HepG2 (cell line): ENCODE results near the gene CNN3. TPM values are rescaled to one million over a fixed set of nuclear protein-coding genes. Genes with fewer than 3 reads are reported as not detected.

Source experiments
- ATAC-seq: fragments of 200-7000 bp; cut with Tn5 transposase; 3 replicates; pipeline ENCODE4 v1.9.1; 2020; ENCODE audit warnings: mild to moderate bottlenecking, moderate library complexity
- BruUV-seq: library from RNA; stranded (reverse); fragments of 400-500 nt; replicated peaks from 2 replicates; lab custom pipeline; 2021; lab: Mats Ljungman, UMichigan
- CTCF ChIA-PET: fragments of 300-600 bp; formaldehyde crosslinking; extraction: SDS; loops from one replicate; lab custom pipeline; 2021; ENCODE audit warnings: low total read pairs, inconsistent platforms, low intra/inter-chr PET ratio; lab: Yijun Ruan, JAX
- POLR2A ChIA-PET: fragments of 350-600 bp; sonication (Branson Sonifier 250); formaldehyde crosslinking; loops from one replicate; lab custom pipeline; 2020; ENCODE audit warnings: antibody characterized with exemption, inconsistent platforms; lab: Yijun Ruan, JAX
- DNase-seq: peaks from one replicate; pipeline ENCODE4 v3.0.0-alpha.2; 2015; ENCODE audit warnings: low spot score
- FAIRE-seq: peaks from 3 replicates; lab custom pipeline; 2011; peaks lifted over from hg19 to GRCh38; lab: Jason Lieb, UNC
- H2AFZ ChIP-seq: one replicate; pipeline ENCODE4 v1.6.1; 2011; ENCODE audit warnings: low read length, inconsistent platforms
- H3K27ac ChIP-seq: fragments of 300-600 bp; 3 replicates; pipeline ENCODE4 v1.8.0; 2011; ENCODE audit warnings: mixed run types, mild to moderate bottlenecking, mixed read lengths, low read length, inconsistent platforms; ENCODE audit not compliant: insufficient read depth; ENCODE audit errors: extremely low read length
- H3K27me3 ChIP-seq, 2 experiments: fragments of 200-600 bp in 1 of 2; 2 replicates in 1 of 2; 3 replicates in 1 of 2; pipeline versions ENCODE4 v1.6.0 to v1.8.0; 2011; ENCODE audit warnings: low read length in 2 of 2, mild to moderate bottlenecking in 2 of 2, moderate library complexity in 2 of 2, inconsistent platforms in 1 of 2; ENCODE audit not compliant: insufficient read depth in 2 of 2, control insufficient read depth in 1 of 2
- H3K36me3 ChIP-seq, 2 experiments: fragments of 200-600 bp in 1 of 2; replicated peaks in 1 of 2; 2 replicates in 1 of 2; 3 replicates in 1 of 2; pipeline versions ENCODE4 v1.5.1 to v1.8.0; 2011; ENCODE audit warnings: low read length in 2 of 2, inconsistent platforms in 1 of 2; ENCODE audit not compliant: insufficient read depth in 2 of 2, control insufficient read depth in 1 of 2
- H3K4me1 ChIP-seq: 2 replicates; pipeline ENCODE4 v1.5.1; 2012; ENCODE audit warnings: low read length, inconsistent platforms; ENCODE audit not compliant: insufficient read depth
- H3K4me2 ChIP-seq: 2 replicates; pipeline ENCODE4 v1.6.0; 2011; ENCODE audit warnings: low read depth, low read length, inconsistent platforms
- H3K4me3 ChIP-seq, 3 experiments: fragments of 200-600 bp in 1 of 3; sonication (generic), shearing (Covaris generic) in 1 of 3; replicated peaks in 1 of 3; 2 replicates each; pipeline ENCODE4 v1.5.1; 2011 to 2016; ENCODE audit warnings: low read length in 3 of 3, inconsistent platforms in 2 of 3, low read depth in 2 of 3, mild to moderate bottlenecking in 2 of 3, control low read depth in 1 of 3, mixed read lengths in 1 of 3; ENCODE audit not compliant: insufficient read depth in 1 of 3
- H3K79me2 ChIP-seq: one replicate; pipeline ENCODE4 v1.6.1; 2011; ENCODE audit warnings: low read length, inconsistent platforms; ENCODE audit not compliant: insufficient read depth
- H3K9ac ChIP-seq: 2 replicates; pipeline ENCODE4 v1.6.0; 2011; ENCODE audit warnings: mild to moderate bottlenecking, low read depth, low read length, inconsistent platforms; ENCODE audit not compliant: insufficient read depth
- H3K9me3 ChIP-seq: 2 replicates; pipeline ENCODE4 v1.5.1; 2012; ENCODE audit warnings: mild to moderate bottlenecking, low read length
- H4K20me1 ChIP-seq: 2 replicates; pipeline ENCODE4 v1.6.0; 2011; ENCODE audit warnings: inconsistent platforms, mild to moderate bottlenecking, low read length, moderate library complexity; ENCODE audit not compliant: insufficient read depth
- GLI4 ChIP-seq: sonication (generic); formaldehyde crosslinking; IDR thresholded peaks from 2 replicates; pipeline ENCODE4 v1.5.1; 2020; ENCODE audit warnings: missing genetic modification reagents, mild to moderate bottlenecking, moderate library complexity, borderline replicate concordance
- HMG20B ChIP-seq: conservative IDR thresholded peaks from 2 replicates; pipeline ENCODE4 v1.6.1; 2016; ENCODE audit warnings: missing genetic modification reagents, missing compliant biosample characterization
- IKZF4 ChIP-seq: sonication (generic); formaldehyde crosslinking; IDR thresholded peaks from 2 replicates; pipeline ENCODE4 v1.5.1; 2020; ENCODE audit warnings: borderline replicate concordance, mild to moderate bottlenecking, low read depth, missing genetic modification reagents; ENCODE audit errors: not compliant biosample characterization
- ZMYM2 ChIP-seq: sonication (generic); formaldehyde crosslinking; IDR thresholded peaks from 2 replicates; pipeline ENCODE4 v1.8.0; 2022; ENCODE audit warnings: mild to moderate bottlenecking, missing genetic modification reagents
- ZNF883 ChIP-seq: sonication (generic); formaldehyde crosslinking; IDR thresholded peaks from 2 replicates; pipeline ENCODE4 v1.5.1; 2020; ENCODE audit warnings: mild to moderate bottlenecking, missing genetic modification reagents; ENCODE audit errors: not compliant biosample characterization
- WGBS: methylation state at CpG from one replicate; pipeline ENCODE4 v1.1.6; 2017; ENCODE audit warnings: low lambda C conversion rate; 5-methylcytosine and 5-hydroxymethylcytosine counted together
- in situ Hi-C: cut with HindIII; loops from 2 replicates; pipeline ENCODE4 v1.10.0; 2017; ENCODE audit warnings: low pct_unique_long_range_greater_than_20kb; ENCODE audit not compliant: extremely low pct_ligation_motif_present
- intact Hi-C: fragments of 100-400 bp; cut with micrococcal nuclease; formaldehyde crosslinking; loops from one replicate; pipeline ENCODE4 v1.10.0; 2022; ENCODE audit not compliant: unreplicated experiment
- polyA plus RNA-seq, 8 experiments: library from polyadenylated mRNA; depleted of rRNA in 3 of 8; stranded (reverse) in 7 of 8; unstranded in 1 of 8; fragments of >200 nt; fragmentation: Illumina TruSeq in 4 of 8; extraction: Trizol in 4 of 8; gene quantifications; 2 replicates each; pipeline versions ENCODE4 v1.2.1 to v1.2.3, GENCODE V29; 2011 to 2016; ENCODE audit warnings: low read depth in 4 of 8, missing spikeins in 1 of 8, mixed read lengths in 1 of 8; ENCODE audit not compliant: insufficient read depth in 1 of 8
- total RNA-seq, 5 experiments: library from RNA; depleted of rRNA; stranded (reverse); fragments of >200 nt; fragmentation: Illumina TruSeq; extraction: Trizol; gene quantifications; 2 replicates each; pipeline ENCODE4 v1.2.3, GENCODE V29; 2016; ENCODE audit warnings: low read depth in 1 of 5
- TF ChIP-seq, protein P1 (sequence below): sonication (generic); formaldehyde crosslinking; IDR thresholded peaks from 2 replicates; pipeline ENCODE4 v1.4.0; 2020; ENCODE audit warnings: mild to moderate bottlenecking, missing genetic modification reagents
- TF ChIP-seq, protein P2 (sequence below): sonication (generic); formaldehyde crosslinking; IDR thresholded peaks from 2 replicates; pipeline ENCODE4 v1.5.0; 2020; ENCODE audit warnings: missing genetic modification reagents
- TF ChIP-seq, protein P3 (sequence below): sonication (generic); formaldehyde crosslinking; IDR thresholded peaks from 2 replicates; pipeline ENCODE4 v1.5.0; 2020; ENCODE audit warnings: missing genetic modification reagents

CNN3 gene
- total and polyA plus RNA-seq, 2 of the 13 experiments (the other 11 are each of a cell fraction or from before 2014, with no cell fraction given), result 113 to 223 TPM

DNA sequence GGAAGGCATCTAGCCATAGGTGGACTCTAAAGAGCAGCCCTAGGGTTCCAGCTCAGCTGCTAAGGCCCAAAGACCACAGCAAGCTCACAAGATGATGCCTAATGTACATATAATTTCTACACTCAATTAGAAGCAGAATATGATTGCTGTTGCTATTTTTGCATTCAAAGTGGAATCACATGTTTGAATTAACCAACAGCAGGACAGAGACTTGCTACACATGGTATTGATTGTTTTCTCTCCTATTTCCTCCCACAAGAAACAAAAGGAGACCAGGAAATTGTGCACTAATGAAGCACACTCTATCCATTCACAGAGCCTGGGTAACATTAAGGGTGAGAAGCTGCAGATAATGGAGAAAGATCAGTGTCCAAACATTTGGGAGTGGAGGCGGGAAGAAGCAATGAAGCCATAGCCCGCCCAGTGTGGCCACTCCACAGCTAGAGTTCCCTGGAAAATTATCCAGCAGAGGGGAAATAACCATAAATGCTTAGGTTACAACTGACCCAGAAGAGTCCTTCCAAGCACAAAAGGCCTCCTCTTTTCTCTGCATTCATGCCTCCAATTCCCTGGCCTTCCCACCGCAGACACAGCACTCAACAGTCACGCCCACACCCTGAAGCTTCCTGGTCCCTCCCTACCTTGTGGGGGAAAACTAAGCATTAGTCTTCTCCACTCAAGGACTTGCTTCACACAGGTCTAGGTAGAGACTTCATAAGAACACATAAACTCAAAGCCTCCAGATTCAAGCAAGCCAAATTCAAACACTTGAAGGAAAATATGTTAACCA is 7.5 kb downstream of the CNN3 start:
- Histone ChIP-seq H3K36me3 (peaks cover 0 to 11% of the 10 kb centered on the region in 2 experiments; a peak in 2 of 5 replicates), H3K4me2 (peak overlapping the region; percentile 13; the same call in 1 of the 2 replicates), H3K4me1 (peaks cover 63% of the 10 kb centered on the region), H4K20me1 (peaks cover 73% of the 10 kb centered on the region), H3K9me3 (no peaks in the 10 kb centered on the region), H3K4me3 (no peak overlapping the region), H2AFZ (no peak overlapping the region), H3K27me3 (no peaks in the 10 kb centered on the region), H3K9ac (no peak overlapping the region), H3K27ac (peak overlapping the region; percentile 42), H3K79me2 (peaks cover 99% of the 10 kb centered on the region)
- no TSS peak for BruUV-seq
- TF ChIP-seq, protein P1, sequence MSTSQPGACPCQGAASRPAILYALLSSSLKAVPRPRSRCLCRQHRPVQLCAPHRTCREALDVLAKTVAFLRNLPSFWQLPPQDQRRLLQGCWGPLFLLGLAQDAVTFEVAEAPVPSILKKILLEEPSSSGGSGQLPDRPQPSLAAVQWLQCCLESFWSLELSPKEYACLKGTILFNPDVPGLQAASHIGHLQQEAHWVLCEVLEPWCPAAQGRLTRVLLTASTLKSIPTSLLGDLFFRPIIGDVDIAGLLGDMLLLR, result no peak
- TF ChIP-seq, protein P2, sequence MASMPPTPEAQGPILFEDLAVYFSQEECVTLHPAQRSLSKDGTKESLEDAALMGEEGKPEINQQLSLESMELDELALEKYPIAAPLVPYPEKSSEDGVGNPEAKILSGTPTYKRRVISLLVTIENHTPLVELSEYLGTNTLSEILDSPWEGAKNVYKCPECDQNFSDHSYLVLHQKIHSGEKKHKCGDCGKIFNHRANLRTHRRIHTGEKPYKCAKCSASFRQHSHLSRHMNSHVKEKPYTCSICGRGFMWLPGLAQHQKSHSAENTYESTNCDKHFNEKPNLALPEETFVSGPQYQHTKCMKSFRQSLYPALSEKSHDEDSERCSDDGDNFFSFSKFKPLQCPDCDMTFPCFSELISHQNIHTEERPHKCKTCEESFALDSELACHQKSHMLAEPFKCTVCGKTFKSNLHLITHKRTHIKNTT (CRISPR knock-in tag), result no peak
- TF ChIP-seq GLI4 (no peak), HMG20B (CRISPR knock-in tag) (no peak), IKZF4 (CRISPR knock-in tag) (no peak), ZNF883 (no peak), ZMYM2 (no peak)
- TF ChIP-seq, protein P3, sequence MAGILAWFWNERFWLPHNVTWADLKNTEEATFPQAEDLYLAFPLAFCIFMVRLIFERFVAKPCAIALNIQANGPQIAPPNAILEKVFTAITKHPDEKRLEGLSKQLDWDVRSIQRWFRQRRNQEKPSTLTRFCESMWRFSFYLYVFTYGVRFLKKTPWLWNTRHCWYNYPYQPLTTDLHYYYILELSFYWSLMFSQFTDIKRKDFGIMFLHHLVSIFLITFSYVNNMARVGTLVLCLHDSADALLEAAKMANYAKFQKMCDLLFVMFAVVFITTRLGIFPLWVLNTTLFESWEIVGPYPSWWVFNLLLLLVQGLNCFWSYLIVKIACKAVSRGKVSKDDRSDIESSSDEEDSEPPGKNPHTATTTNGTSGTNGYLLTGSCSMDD (CRISPR knock-in tag), result no peak
- in situ Hi-C loops (loop anchor here (5.0 kb wide), 1 partner anchor 123 kb away; no protein-coding TSS in a partner anchor), intact Hi-C loops (no loop called here)
- FAIRE-seq, result no peak
- ChIA-PET CTCF (interaction anchor here (1.2 kb wide), 1 partner anchor 123 kb away, joined by 3 read pairs; no protein-coding TSS in a partner anchor), POLR2A (no interaction called here)
- 93% methylated on average over 4 of the region's 4 CpGs for WGBS
- DNase-seq, result no peak
- ATAC-seq, result peak; percentile 26
